Skeletal muscle tissue (tissue), 4 donors: ENCODE results near the gene NCOR1. TPM values are rescaled to one million over a fixed set of nuclear protein-coding genes. Genes with fewer than 3 reads are reported as not detected.
"Not testable (repeated sequence)": the region's sequence is repeated elsewhere in the genome, so short reads cannot be mapped to it uniquely, and the experiment has no call there.

Source experiments
- H3K27ac ChIP-seq: one replicate; pipeline ENCODE4 v1.7.0; 2013; ENCODE audit warnings: mild to moderate bottlenecking, low read depth, low read length, inconsistent platforms
- H3K27me3 ChIP-seq, 3 donors: one replicate each; pipeline ENCODE4 v1.7.0; 2013; ENCODE audit warnings: low read length in 3 of 3; ENCODE audit not compliant: control insufficient read depth in 3 of 3, insufficient read depth in 3 of 3
- H3K36me3 ChIP-seq, 3 donors: one replicate each; pipeline ENCODE4 v1.7.0; 2013; ENCODE audit warnings: low read length in 3 of 3; ENCODE audit not compliant: control insufficient read depth in 3 of 3, insufficient read depth in 3 of 3
- H3K4me1 ChIP-seq, 3 donors: one replicate each; pipeline ENCODE4 v1.7.0; 2013; ENCODE audit warnings: low read length in 3 of 3, mild to moderate bottlenecking in 3 of 3; ENCODE audit not compliant: control insufficient read depth in 3 of 3, insufficient read depth in 3 of 3
- H3K4me3 ChIP-seq, 3 donors: one replicate each; pipeline ENCODE4 v1.7.0; 2013; ENCODE audit warnings: low read length in 3 of 3
- H3K9ac ChIP-seq, 3 donors: one replicate each; pipeline ENCODE4 v1.7.0; 2013; ENCODE audit warnings: low read length in 3 of 3, mild to moderate bottlenecking in 3 of 3, moderate library complexity in 2 of 3, low read depth in 1 of 3
- H3K9me3 ChIP-seq, 3 donors: one replicate each; pipeline ENCODE4 v1.7.0; 2013; ENCODE audit warnings: low read length in 3 of 3; ENCODE audit not compliant: control insufficient read depth in 3 of 3
- total RNA-seq: library from RNA; depleted of rRNA; stranded (reverse); fragments of >200 nt; gene quantifications from one replicate; pipeline ENCODE4 v1.2.3, GENCODE V29; 2014
- donor health status: Osteomylitis.

Gene NCOR1
- total RNA-seq, 1 donor from 2014 or later: 50.1 TPM

DNA sequence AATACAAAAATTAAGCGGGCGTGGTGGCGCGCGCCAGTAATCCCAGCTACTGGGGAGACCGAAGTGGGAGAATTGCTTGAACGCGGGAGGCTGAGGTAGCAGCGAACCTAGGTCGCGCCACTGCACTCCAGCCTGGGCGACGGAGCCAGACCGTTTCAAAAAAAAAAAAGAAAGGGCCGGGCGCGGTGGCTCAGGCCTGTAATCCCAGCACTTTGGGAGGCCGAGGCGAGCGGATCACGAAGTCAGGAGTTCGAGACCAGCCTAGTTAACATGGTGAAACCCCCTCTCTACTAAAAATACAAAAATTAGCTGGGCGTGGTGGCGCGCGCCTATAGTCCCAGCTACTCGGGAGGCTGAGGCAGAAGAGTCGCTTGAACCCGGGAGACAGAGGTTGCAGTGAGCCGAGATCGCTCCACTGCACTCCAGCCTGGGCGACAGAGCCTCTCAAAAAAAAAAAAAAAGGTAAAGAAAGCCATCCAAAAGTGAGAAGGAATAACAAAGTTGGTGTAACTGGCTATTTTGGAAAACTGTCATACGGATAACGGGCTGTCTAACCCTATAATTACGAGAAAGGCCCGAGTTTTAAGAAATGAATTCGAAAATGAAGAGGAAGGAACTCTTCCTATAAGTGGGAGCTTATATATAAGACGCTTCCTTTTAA is 1.1 kb upstream of the NCOR1 start:
- not testable (repeated sequence) for H3K9me3 ChIP-seq, H3K36me3 ChIP-seq, H3K27me3 ChIP-seq
- Histone ChIP-seq H3K4me1 (peaks cover 16 to 28% (median 19%) of the 10 kb centered on the region in 3 donors), H3K9ac (peak overlapping the region; percentile 91 to 96 (median 93)), H3K27ac (peak overlapping the region; percentile 94), H3K4me3 (peak overlapping the region; percentile 96 to 100 (median 99))

- Histone ChIP-seq H3K9ac (peak overlapping the region; percentile 91 to 96 (median 93)), H3K4me3 (peak overlapping the region; percentile 88 to 99 (median 96)), H3K27ac (peak overlapping the region; percentile 94), H3K4me1 (peaks cover 16 to 28% (median 19%) of the 10 kb centered on the region in 3 donors), H3K36me3 (no peaks in the 10 kb centered on the region), H3K27me3 (no peaks in the 10 kb centered on the region), H3K9me3 (no peaks in the 10 kb centered on the region)
Measured at GRCh38 chr17:16215965-16216316, 607 bp upstream of the NCOR1 start.

GRCh38 chr17:16215002-16215272 is 397 bp downstream of the NCOR1 start:
- Histone ChIP-seq H3K9ac (peak overlapping the region; percentile 91 to 96 (median 93)), H3K9me3 (no peaks in the 10 kb centered on the region), H3K4me1 (peaks cover 16 to 28% (median 19%) of the 10 kb centered on the region in 3 donors), H3K36me3 (no peaks in the 10 kb centered on the region), H3K4me3 (peak overlapping the region; percentile 88 to 99 (median 96)), H3K27ac (peak overlapping the region; percentile 94), H3K27me3 (no peaks in the 10 kb centered on the region)

GRCh38 chr17:16214190-16215001 is 938 bp downstream of the NCOR1 start:
- H3K4me1 ChIP-seq: peaks cover 16 to 28% (median 19%) of the 10 kb centered on the region in 3 donors

GRCh38 chr17:16212793-16213192 is 2.5 kb downstream of the NCOR1 start:
- H3K4me3 ChIP-seq: no peak overlapping the region
- no peak overlapping the region for H3K27ac ChIP-seq
- H3K4me1 ChIP-seq: peaks cover 14 to 26% (median 15%) of the 10 kb centered on the region in 3 donors
- no peaks in the 10 kb centered on the region for H3K27me3 ChIP-seq
- no peaks in the 10 kb centered on the region for H3K36me3 ChIP-seq
- no peaks in the 10 kb centered on the region for H3K9me3 ChIP-seq
- no peak overlapping the region for H3K9ac ChIP-seq

More at GRCh38 chr17:16214190-16215001, 938 bp downstream of the NCOR1 start:
- H3K27me3 ChIP-seq: no peaks in the 10 kb centered on the region
- peak overlapping the region; percentile 91 to 96 (median 93) for H3K9ac ChIP-seq
- no peaks in the 10 kb centered on the region for H3K36me3 ChIP-seq
- no peaks in the 10 kb centered on the region for H3K9me3 ChIP-seq
- peak overlapping the region; percentile 88 to 99 (median 96) for H3K4me3 ChIP-seq
- peak overlapping the region; percentile 94 for H3K27ac ChIP-seq

DNA sequence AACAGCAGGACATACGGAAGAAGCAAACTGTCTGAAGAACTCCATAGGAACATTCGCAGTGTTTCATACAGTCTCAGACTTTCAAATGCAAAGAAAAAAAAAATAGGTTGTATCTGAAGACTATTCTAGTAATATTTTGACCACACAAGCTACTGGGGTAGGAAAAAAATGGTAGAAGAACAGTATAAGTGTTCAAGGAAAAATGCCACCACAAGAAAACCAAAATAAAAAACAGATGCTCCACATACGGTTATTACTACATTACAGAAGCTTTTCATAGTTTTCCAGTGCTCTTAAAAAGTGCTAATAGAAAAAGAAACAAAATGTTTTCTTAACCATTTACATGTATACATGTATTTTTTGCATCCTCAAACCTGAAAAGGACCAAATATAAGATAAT is 3.7 kb downstream of the NCOR1 start:
- Histone ChIP-seq H3K27ac (no peak overlapping the region), H3K4me3 (no peak overlapping the region), H3K4me1 (peaks cover 7 to 14% (median 13%) of the 10 kb centered on the region in 3 donors)

DNA sequence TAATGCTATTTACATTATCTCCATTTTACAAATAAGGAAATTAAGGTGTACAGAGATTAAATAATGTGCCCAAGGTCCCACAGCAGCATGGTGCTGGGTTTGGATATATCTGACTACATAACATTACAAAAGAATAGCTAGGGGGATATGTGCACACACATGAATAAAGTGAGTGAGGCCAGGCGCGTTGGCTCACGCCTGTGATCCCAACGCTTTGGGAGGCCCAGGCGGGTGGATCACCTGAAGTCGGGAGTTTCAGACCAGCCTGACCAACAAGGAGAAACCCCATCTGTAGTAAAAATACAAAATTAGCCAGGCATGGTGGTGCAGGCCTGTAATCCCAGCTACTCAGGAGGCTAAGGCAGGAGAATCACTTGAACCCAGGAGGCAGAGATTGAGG is 10.6 kb downstream of the NCOR1 start:
- not testable (repeated sequence) for H3K4me3 ChIP-seq, H3K9me3 ChIP-seq, H3K27ac ChIP-seq, H3K9ac ChIP-seq, H3K27me3 ChIP-seq, H3K36me3 ChIP-seq
- peaks cover 6 to 28% (median 19%) of the 10 kb centered on the region in 3 donors for H3K4me1 ChIP-seq

More for the DNA sequence above, 3.7 kb downstream of the NCOR1 start:
- no peaks in the 10 kb centered on the region for H3K36me3 ChIP-seq
- no peak overlapping the region for H3K9ac ChIP-seq
- no peaks in the 10 kb centered on the region for H3K9me3 ChIP-seq
- no peaks in the 10 kb centered on the region for H3K27me3 ChIP-seq

GRCh38 chr17:16202554-16203500 is 12.5 kb downstream of the NCOR1 start:
- H3K9ac ChIP-seq: peak overlapping the region; percentile 33 to 57 (median 53)
- H3K4me3 ChIP-seq: peak overlapping the region in 1 of 3 donors; percentile 38
- not testable (repeated sequence) for H3K36me3 ChIP-seq, H3K27me3 ChIP-seq, H3K9me3 ChIP-seq
- peak overlapping the region; percentile 57 for H3K27ac ChIP-seq
- peaks cover 13 to 32% (median 24%) of the 10 kb centered on the region in 3 donors for H3K4me1 ChIP-seq

DNA sequence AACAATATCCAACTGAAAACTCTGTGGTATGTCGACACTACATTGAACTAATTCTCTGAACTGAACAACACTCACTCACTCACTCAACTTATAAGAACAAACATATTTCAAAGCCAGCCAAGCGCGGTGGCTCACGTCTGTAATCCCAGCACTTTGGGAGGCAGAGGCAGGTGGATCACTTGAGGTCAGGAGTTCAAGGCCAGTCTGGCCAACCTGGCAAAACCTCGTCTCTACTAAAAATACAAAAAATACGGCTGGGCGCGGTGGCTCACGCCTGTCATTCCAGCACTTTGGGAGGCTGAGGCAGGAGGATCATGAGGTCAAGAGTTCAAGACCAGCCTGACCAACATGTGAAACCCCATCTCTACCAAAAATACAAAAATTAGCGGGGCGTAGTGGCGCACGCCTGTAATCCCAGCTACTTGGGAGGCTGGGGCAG is 13.6 kb downstream of the NCOR1 start:
- not testable (repeated sequence) for H3K27ac ChIP-seq, H3K4me3 ChIP-seq, H3K9ac ChIP-seq, H3K27me3 ChIP-seq, H3K36me3 ChIP-seq, H3K9me3 ChIP-seq
- peaks cover 13 to 32% (median 24%) of the 10 kb centered on the region in 3 donors for H3K4me1 ChIP-seq
